NB4 (cell line): Measurements from ENCODE around the gene LRRC2.

Experiments used
- CTCF ChIP-seq: IDR thresholded peaks from one replicate; pipeline ENCODE4 v1.5.1; 2012; ENCODE audit warnings: low read depth, low read length
- MYC ChIP-seq: IDR thresholded peaks from 2 replicates; pipeline ENCODE4 v1.6.1; 2011; ENCODE audit warnings: low read depth, low read length
- POLR2A ChIP-seq: IDR thresholded peaks from 2 replicates; pipeline ENCODE4 v1.6.1; 2011; ENCODE audit warnings: mild to moderate bottlenecking; ENCODE audit not compliant: insufficient read length; ENCODE audit errors: extremely low read depth

- TF ChIP-seq CTCF, result no peak
- TF ChIP-seq MYC, result no peak
- TF ChIP-seq POLR2A, result no peak
Observed at GRCh38 chr3:46609944-46610722, 44.0 kb upstream of the LRRC2 start.
